HG02884 (cell line): Measurements from ENCODE around the gene ADNP2.

Experiments
- ATAC-seq: cut with Tn5 transposase; IDR thresholded peaks from one replicate; pipeline ENCODE4 v1.9.1; 2021; ENCODE audit warnings: mild to moderate bottlenecking, moderate library complexity; ENCODE audit not compliant: unreplicated experiment

ADNP2 gene

DNA sequence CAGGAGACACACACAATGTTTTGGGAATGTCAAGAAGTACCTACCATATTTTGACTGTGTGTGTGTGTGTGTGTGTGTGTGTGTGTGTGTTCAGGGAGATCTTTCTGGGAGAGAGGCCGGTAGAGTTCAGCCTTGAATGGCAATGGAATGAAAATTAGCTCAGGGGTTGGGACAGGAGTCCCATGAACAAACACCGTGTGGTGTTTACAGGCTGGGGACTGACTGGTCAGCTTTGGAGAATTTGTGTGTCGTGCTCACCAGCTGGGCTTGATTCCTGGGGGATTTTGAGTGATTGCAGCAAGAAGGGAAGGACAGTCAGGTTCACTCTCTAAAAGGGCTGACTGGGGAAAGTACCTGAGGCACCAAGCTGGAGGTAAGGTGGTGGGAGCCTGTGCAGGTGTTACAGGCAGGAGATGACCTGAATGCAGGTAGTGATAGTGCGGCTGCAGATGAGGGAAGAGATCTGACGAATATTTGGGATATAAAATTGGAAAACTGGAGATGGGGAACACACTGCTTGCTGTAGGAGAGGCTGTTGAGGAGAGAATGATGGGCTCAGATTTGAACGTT lies 2.5 kb upstream of the ADNP2 start:
- no peak for ATAC-seq

- ATAC-seq = no peak
Observed at GRCh38 chr18:80107426-80107825, 1.6 kb upstream of the ADNP2 start.

- ATAC-seq = no peak
Observed at GRCh38 chr18:80108121-80108536, 933 bp upstream of the ADNP2 start.

- no peak for ATAC-seq
Observed at GRCh38 chr18:80109676-80110078, 615 bp downstream of the ADNP2 start.

- no peak for ATAC-seq
Observed at GRCh38 chr18:80112624-80113248, 3.7 kb downstream of the ADNP2 start.

DNA sequence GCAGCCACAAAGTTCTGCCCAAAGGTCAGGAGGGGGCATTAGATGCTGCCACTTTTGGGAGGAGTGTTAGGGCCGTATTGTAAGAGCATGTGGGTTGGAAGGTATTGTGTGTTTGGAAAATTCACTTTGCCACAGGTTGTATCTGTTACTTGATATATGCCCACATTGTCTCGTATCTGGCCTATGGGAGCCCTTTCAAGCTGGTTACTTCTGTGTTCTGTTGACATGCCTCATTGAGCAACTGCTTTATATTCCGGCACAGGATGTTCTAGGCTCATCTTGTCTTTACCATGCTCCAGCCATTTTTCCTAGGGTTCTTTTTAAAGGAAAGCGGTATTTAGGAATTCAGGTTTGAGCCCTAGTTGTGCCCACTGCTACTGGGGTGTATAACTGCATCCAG lies 6.0 kb downstream of the ADNP2 start:
- ATAC-seq = no peak

DNA sequence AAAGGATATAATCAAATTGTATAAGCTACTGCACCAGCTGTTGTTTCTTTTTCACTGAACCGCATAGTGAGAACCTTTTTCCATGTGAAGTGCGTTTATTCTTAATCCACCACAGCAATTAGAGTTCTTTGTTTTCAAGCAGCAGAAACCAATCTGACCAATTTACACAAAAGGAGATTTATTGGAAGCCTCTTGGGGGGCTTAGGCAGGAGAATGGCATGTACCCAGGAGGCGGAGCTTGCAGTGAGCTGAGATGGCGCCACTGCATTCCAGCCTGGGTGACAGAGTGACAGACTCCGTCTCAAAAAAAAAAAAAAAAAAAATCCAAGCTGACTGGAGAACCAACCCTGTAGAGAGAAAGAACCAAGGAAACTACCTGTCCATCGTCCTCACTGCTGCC lies 10.0 kb downstream of the ADNP2 start:
- ATAC-seq = no peak

DNA sequence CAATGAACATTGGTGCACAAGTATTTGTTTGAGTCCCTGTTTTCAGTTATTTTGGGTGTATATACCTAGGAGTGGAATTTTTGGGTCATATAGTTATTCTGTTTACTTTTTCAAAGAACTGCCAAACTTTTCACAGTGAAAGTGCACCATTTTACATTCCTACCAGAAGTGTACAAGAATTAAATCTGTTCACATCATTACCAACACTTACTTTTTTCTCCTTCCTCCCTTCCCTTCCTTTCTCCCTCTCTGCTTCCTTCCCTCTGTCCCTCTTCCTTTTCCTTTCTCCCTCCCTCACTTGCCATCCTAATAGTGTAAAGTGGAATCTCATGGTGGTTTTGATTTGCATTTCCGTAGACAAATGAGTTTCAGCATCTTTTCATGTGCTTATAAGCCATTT lies 11.9 kb downstream of the ADNP2 start:
- no peak for ATAC-seq

DNA sequence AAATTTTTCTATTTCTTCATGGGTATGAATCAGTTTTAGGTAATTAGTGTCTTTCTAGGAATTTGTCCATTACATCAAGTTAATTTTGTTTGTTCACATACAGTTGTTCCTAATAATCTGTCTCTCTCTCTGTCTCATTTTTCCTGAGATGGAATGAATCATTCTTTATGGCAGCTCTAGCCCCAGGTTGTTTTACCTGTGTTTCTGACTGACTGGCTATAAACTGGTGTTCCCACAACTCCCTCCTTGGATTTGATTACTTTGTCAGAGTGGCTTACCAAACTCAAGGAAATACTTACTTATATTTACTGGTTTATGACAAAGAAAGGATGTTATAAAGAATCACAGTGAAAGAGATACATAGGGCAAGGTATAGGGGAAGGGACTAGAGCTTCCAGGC lies 15.1 kb downstream of the ADNP2 start:
- no peak for ATAC-seq

- no peak for ATAC-seq
Observed at GRCh38 chr18:80126797-80127196, 17.7 kb downstream of the ADNP2 start.

DNA sequence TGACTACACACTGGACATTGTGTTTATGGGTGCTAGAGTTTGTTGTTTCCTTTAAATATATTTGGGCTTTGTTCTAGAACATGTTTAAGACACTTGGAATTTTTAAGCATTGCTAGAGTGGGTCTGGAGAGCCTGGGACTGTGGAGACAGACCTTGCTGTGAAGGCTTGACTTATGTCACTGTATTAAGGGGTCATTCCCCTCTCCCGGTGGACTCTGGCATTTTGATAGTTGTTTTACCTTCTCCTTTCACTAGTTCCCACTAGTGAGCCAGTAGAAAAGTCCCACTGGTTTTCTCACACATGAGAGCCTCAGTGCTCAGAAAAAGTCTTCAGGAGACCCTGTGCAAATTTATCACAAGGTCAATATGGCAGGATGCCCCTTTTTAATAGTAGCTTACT lies 18.6 kb downstream of the ADNP2 start:
- no peak for ATAC-seq

DNA sequence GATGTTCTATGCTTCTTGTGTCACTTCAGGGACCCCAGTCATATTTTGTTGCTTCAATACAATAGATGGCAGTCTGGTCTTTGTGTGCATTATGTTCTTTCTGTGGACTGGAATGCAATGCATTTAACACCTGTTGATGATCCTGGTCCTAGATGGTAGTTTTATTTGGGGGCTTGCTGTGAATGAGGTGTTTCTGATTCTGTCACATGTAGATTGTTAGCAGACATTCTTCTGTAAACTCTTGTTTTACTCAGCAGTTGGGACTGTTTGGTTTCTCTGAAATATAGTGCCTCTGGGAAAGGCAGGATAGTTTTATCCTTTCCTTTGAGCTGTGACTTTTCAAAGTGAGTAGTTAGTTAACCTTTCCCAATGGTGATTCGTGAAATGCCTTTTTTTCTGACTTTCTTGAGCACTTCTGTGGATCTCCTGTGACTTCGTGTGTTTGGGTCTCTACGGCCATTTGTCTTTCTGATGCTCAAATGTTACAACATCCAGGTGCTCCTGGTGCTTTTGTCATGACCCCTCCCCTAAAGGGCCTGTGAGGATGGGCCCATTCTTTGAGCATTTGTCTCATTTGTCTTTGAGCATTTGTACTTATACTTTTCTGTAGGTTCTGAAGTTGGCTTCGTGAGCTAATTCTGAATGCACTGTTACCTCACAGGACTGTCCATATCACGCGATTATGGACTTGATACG lies 20.8 kb downstream of the ADNP2 start:
- no peak for ATAC-seq

DNA sequence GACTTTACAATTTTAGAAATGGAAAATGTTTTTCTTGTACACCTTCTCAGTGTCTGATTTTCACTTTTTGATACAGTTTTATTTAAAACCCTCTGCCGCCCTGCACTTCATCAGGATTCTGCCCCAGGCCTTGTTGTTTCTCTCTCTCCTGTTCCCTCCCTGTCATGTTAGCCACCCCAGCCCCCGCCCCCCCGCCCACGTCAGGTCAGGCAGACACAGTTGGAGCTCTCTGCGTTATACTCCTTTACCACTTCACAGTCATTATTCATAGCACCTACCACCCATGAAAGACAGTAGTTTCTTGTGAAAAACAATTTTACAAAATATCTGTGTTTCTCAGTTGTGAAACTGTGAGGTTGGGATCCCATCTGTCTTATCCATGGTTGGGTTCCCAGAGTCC lies 21.5 kb downstream of the ADNP2 start:
- ATAC-seq = no peak

DNA sequence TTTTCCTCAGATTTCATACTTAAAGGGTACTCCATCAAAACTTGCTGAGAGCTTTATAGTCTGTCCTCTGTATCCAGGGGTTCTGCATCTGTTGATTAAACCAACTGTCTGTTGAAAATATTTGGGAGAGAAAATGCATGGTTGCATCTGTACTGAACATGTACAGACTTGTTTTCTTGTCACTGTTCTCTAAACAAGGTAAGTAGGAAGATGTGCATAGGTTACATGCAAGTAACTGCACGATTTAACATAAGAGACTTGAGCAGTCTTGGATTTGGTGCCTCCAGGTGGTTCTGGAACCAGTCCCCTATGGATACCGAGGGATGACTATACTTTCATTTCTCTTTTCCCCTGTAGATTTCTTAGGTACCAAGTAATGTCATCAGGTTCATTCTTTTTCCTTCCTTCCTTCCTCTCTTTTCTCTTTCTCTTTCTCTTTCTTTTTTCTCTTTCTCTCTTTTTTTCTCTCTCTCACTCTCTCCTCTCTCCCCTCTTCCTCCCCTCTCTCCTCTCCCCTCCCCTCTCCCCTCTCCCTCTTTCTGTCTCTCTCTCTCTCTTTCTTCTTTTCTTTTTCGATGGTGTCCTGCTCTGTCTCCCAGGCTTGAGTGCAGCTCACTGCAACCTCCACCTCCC lies 23.2 kb downstream of the ADNP2 start:
- ATAC-seq = no peak

DNA sequence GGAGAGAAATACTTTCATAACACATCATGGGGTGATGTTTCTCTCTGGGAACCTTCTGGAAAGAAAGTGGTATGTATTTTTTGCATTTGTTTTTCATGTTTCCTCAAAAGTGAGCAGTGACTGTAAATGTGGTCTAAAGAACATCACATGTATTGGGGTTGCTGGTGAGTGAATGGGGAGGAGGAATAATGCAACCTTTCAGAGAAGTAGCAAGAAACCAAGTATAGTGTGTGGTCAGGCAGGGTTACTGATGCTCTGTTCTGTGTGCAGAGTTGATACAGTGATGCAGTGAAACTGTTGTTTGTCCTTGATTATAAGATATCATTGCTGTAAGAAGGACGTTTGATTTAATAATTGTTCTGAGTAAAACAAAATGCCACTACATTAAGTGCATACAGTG lies 24.1 kb downstream of the ADNP2 start:
- no peak for ATAC-seq

DNA sequence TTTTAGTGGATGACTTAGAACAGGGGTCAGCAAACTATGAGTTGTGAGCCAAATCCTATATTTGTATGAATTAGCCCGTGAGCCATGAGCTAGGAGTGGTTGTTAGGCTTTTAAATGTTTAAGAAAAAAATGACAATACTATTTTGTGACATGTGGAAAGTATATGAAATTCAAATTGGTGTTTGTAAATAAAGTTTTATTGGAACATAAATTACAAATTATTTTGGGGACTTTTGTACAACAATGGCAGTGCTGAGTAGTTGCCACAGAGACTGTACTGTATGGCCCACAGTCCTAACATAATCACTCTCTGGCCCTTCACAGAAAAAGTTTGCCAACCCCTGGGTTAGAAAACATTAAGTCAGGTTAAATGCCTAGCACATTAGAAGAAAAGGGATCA lies 26.1 kb downstream of the ADNP2 start:
- no peak for ATAC-seq

DNA sequence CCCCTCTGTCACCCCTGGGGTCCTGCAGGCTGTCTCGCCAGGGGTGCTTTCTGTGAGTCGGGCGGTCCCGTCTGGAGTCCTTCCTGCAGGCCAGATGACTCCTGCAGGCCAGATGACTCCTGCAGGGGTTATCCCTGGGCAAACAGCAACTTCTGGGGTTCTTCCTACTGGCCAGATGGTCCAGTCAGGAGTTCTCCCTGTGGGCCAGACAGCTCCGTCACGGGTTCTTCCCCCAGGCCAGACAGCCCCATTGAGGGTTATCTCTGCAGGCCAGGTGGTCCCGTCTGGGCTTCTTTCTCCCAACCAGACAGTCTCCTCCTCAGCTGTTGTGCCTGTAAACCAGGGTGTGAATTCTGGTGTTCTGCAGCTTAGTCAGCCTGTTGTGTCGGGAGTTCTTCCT lies 27.6 kb downstream of the ADNP2 start:
- no peak for ATAC-seq

- no peak for ATAC-seq
Observed at GRCh38 chr18:80137137-80137536, 28.1 kb downstream of the ADNP2 start.

DNA sequence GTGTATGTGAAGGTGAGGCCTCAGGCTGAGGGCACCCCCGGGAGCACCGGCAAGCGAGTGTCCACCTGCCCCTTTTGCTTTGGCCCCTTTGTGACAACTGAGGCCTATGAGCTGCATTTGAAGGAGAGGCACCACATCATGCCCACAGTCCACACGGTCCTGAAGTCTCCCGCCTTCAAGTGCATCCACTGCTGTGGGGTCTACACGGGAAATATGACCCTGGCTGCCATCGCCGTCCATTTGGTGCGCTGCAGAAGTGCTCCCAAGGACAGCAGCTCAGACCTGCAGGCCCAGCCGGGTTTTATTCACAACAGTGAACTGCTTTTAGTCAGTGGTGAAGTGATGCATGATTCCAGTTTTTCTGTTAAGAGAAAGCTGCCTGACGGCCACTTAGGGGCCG lies 28.9 kb downstream of the ADNP2 start:
- ATAC-seq = no peak

GRCh38 chr18:80140455-80140985 lies 31.5 kb downstream of the ADNP2 start:
- no peak for ATAC-seq

GRCh38 chr18:80143881-80144280 lies 34.8 kb downstream of the ADNP2 start:
- ATAC-seq = no peak
